Measurements from ENCODE around the gene GOLPH3. TPM values are rescaled to one million over a fixed set of nuclear protein-coding genes. Genes with fewer than 3 reads are reported as not detected.
A peak's percentile ranks its signal among the peaks of the same experiment; 100 is the strongest.

The GOLPH3 gene
- total RNA-seq, 1 donor from 2014 or later: 99.0 TPM

GRCh38 chr5:32102254-32102986 is 71.7 kb downstream of the GOLPH3 start:
- H3K4me1 ChIP-seq: peaks cover 12% of the 10 kb centered on the region
- no peaks in the 10 kb centered on the region for H3K9me3 ChIP-seq
- no peak for TF ChIP-seq CTCF (IDR thresholded peaks at IDR 0.05)
- ATAC-seq (no peak), DNase-seq (no peak)
- H3K27me3 ChIP-seq (ENCODE audit: low read depth): no peaks in the 10 kb centered on the region
- peaks cover 99% of the 10 kb centered on the region for H3K36me3 ChIP-seq
- intact Hi-C loops (cut with DNase I): no loop called here
- H3K4me3 ChIP-seq: no peak overlapping the region
- no peak overlapping the region for H3K27ac ChIP-seq

GRCh38 chr5:32100691-32101302 is 73.3 kb downstream of the GOLPH3 start:
- no peak for TF ChIP-seq CTCF (IDR thresholded peaks at IDR 0.05)
- H3K4me3 ChIP-seq: no peak overlapping the region
- no peak for ATAC-seq
- H3K27ac ChIP-seq: peak overlapping the region; percentile 39
- H3K4me1 ChIP-seq: peaks cover 12% of the 10 kb centered on the region
- peaks cover 87% of the 10 kb centered on the region for H3K36me3 ChIP-seq
- no peaks in the 10 kb centered on the region for H3K9me3 ChIP-seq
- H3K27me3 ChIP-seq (ENCODE audit: low read depth): no peaks in the 10 kb centered on the region
- DNase-seq: no peak
- intact Hi-C loops (cut with DNase I): no loop called here

GRCh38 chr5:32100230-32100629 is 73.9 kb downstream of the GOLPH3 start:
- Histone ChIP-seq H3K27ac (peak overlapping the region; percentile 39), H3K4me3 (no peak overlapping the region)
- ATAC-seq: no peak

GRCh38 chr5:32099486-32100035 is 74.6 kb downstream of the GOLPH3 start:
- DNase-seq (no peak), ATAC-seq (no peak)
- intact Hi-C loops (cut with DNase I): no loop called here
- H3K36me3 ChIP-seq: peaks cover 74% of the 10 kb centered on the region
- peaks cover 22% of the 10 kb centered on the region for H3K4me1 ChIP-seq
- TF ChIP-seq CTCF (IDR thresholded peaks at IDR 0.05): no peak
- H3K4me3 ChIP-seq: no peak overlapping the region
- no peaks in the 10 kb centered on the region for H3K9me3 ChIP-seq
- H3K27ac ChIP-seq: peak overlapping the region; percentile 39
- no peaks in the 10 kb centered on the region for H3K27me3 ChIP-seq (ENCODE audit: low read depth)

More at GRCh38 chr5:32100230-32100629, 73.9 kb downstream of the GOLPH3 start:
- peaks cover 16% of the 10 kb centered on the region for H3K4me1 ChIP-seq
- intact Hi-C loops (cut with DNase I): no loop called here
- H3K27me3 ChIP-seq (ENCODE audit: low read depth): no peaks in the 10 kb centered on the region
- peaks cover 81% of the 10 kb centered on the region for H3K36me3 ChIP-seq
- H3K9me3 ChIP-seq: no peaks in the 10 kb centered on the region
- DNase-seq: no peak
- no peak for TF ChIP-seq CTCF (IDR thresholded peaks at IDR 0.05)

GRCh38 chr5:32098890-32099310 is 75.2 kb downstream of the GOLPH3 start:
- DNase-seq: no peak
- peaks cover 23% of the 10 kb centered on the region for H3K4me1 ChIP-seq
- ATAC-seq: no peak
- peak overlapping the region; percentile 39 for H3K27ac ChIP-seq
- peaks cover 74% of the 10 kb centered on the region for H3K36me3 ChIP-seq
- intact Hi-C loops (cut with DNase I): no loop called here
- no peaks in the 10 kb centered on the region for H3K27me3 ChIP-seq (ENCODE audit: low read depth)
- no peak overlapping the region for H3K4me3 ChIP-seq
- no peaks in the 10 kb centered on the region for H3K9me3 ChIP-seq
- TF ChIP-seq CTCF (IDR thresholded peaks at IDR 0.05): no peak
